Esophagus squamous epithelium (tissue), 5 donors: ENCODE results near the gene FHAD1. TPM values are rescaled to one million over a fixed set of nuclear protein-coding genes. Genes with fewer than 3 reads are reported as not detected.

Experiments used
- DNase-seq: peaks from one replicate; lab custom pipeline; 2025; lab: John Stamatoyannopoulos, UW
- H3K27ac ChIP-seq, 4 donors: fragments of 200-600 bp; sonication (generic); one replicate each; pipeline ENCODE4 v1.5.1; 2016 to 2019; ENCODE audit warnings: mild to moderate bottlenecking in 1 of 4
- H3K27me3 ChIP-seq, 4 donors: fragments of 200-600 bp; sonication (generic); 1 replicate in 3 of 4; 2 replicates in 1 of 4; pipeline versions ENCODE4 v1.5.1 to v1.6.0; 2017 to 2021; ENCODE audit warnings: antibody characterized with exemption in 1 of 4
- H3K36me3 ChIP-seq, 3 donors: fragments of 200-600 bp; sonication (generic); one replicate each; pipeline ENCODE4 v1.5.1; 2016 to 2019
- H3K4me1 ChIP-seq, 3 donors: fragments of 200-600 bp; sonication (generic); one replicate each; pipeline ENCODE4 v1.5.1; 2017 to 2019
- H3K4me3 ChIP-seq, 4 donors: fragments of 200-600 bp; sonication (generic); 1 replicate in 3 of 4; 2 replicates in 1 of 4; pipeline ENCODE4 v1.5.1; 2016 to 2019; ENCODE audit warnings: mild to moderate bottlenecking in 2 of 4, moderate library complexity in 1 of 4
- H3K9me3 ChIP-seq, 3 donors: fragments of 200-600 bp; sonication (generic); one replicate each; pipeline ENCODE4 v1.5.1; 2016 to 2019
- POLR2A ChIP-seq, 4 donors: fragments of 450-650 bp; IDR thresholded peaks; one replicate each; pipeline ENCODE4 v1.6.1; 2017; ENCODE audit warnings: antibody characterized with exemption in 4 of 4, mild to moderate bottlenecking in 4 of 4, moderate library complexity in 3 of 4
- WGBS, 2 donors: methylation state at CpG; one replicate each; pipeline ENCODE4 v1.1.5; 2018; 5-methylcytosine and 5-hydroxymethylcytosine counted together
- intact Hi-C: fragments of 100-400 bp; cut with DNase I; formaldehyde crosslinking; loops from one replicate; pipeline ENCODE4 v1.15.0; 2022
- total RNA-seq, 4 donors: library from RNA; depleted of rRNA; stranded (reverse); fragments of >200 nt; gene quantifications; one replicate each; pipeline ENCODE4 v1.1.0, GENCODE V29; 2016
- TF ChIP-seq, protein P1 (sequence below), 6 experiments: fragments of 450-650 bp in 4 of 6; fragments of 200-600 bp in 2 of 6; sonication (generic) in 2 of 6; IDR thresholded peaks; one replicate each; pipeline ENCODE4 v1.5.1; 2016 to 2019; ENCODE audit warnings: antibody characterized with exemption in 6 of 6, mild to moderate bottlenecking in 4 of 6, moderate library complexity in 4 of 6
- donor health status: DM: yes; HTN: yes; CAD: no.

Gene FHAD1
- total RNA-seq, 4 donors from 2014 or later = 0.57 TPM; not detected in 3

DNA sequence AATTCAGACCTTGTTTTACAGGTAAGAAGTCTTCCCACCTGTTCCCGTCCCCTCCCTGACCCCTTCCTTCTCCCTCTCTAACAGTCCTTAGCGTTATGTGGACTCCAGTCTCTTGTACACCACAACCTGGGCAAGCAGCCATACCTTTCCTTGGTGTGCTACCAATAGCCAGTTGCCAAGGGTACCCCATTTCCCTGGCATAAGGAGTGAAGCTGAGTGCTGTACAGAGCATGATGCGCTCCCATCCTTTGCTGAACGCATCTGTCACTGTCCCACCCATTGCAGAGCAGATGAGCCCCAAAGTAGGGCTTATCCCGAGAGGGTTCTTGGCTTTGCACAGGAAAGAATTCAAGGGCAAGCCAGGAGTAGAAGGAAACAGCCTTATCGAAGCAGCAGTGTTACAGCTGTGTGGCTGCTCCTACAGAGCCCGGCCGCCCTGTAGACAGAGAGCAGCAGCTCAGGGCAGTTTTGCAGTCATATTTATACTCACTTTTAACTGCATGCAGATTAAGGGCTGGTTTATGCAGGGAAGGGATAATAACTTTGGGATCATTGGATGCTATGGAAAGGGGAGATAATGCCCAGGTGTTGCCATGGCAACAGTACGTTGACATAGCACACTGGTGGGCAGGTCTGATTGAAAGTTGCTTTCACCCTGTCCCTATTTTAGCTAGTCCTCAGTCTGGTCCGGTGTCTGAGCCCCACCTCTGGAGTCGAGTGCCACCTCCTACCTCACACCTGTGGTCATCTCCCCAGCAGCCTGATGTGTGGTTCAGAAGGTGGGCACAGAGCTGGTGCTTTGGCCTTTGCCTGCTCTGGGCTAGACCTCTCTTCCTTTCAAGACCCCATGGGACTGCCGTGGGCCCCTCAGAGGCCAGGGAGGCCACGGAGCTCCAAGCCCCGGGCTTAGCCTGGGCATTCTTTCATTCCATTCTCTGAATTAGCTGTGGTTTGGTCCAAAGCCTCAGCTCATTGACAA is 5.1 kb downstream of the FHAD1 start:
- intact Hi-C loops = no loop called here
- TF ChIP-seq POLR2A (IDR thresholded peaks at IDR 0.05) = no peak
- TF ChIP-seq, protein P1, sequence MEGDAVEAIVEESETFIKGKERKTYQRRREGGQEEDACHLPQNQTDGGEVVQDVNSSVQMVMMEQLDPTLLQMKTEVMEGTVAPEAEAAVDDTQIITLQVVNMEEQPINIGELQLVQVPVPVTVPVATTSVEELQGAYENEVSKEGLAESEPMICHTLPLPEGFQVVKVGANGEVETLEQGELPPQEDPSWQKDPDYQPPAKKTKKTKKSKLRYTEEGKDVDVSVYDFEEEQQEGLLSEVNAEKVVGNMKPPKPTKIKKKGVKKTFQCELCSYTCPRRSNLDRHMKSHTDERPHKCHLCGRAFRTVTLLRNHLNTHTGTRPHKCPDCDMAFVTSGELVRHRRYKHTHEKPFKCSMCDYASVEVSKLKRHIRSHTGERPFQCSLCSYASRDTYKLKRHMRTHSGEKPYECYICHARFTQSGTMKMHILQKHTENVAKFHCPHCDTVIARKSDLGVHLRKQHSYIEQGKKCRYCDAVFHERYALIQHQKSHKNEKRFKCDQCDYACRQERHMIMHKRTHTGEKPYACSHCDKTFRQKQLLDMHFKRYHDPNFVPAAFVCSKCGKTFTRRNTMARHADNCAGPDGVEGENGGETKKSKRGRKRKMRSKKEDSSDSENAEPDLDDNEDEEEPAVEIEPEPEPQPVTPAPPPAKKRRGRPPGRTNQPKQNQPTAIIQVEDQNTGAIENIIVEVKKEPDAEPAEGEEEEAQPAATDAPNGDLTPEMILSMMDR (IDR thresholded peaks at IDR 0.05) = no peak
- Histone ChIP-seq H3K4me3 (no peak overlapping the region), H3K9me3 (no peaks in the 10 kb centered on the region), H3K27me3 (peaks cover 0 to 19% (median 0%) of the 10 kb centered on the region in 4 donors), H3K27ac (no peak overlapping the region), H3K4me1 (peaks cover 5 to 10% (median 5%) of the 10 kb centered on the region in 3 donors), H3K36me3 (no peaks in the 10 kb centered on the region)
- 73 to 81% methylated on average over 7 to 10 of the region's 14 CpGs for WGBS, 2 donors
- no peak for DNase-seq

DNA sequence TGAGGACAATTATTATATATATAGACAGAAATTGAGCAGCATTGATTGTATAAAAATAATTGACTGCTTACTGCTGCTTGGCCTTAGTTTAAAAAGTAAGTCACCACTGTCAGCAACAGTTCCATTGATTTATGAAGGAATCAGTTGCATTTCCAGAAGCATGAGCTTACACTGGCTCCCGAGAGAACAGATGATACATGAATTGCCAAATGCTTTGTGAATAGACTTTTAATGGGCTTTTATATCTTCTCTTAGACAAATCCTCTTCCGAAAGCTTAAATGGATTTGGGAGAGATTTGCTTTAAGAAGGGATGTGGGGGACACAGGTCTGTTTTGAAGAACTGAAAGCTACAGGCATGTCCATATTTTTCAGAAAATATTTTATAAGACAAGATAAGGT is 7.5 kb downstream of the FHAD1 start:
- H3K27ac ChIP-seq = no peak overlapping the region
- intact Hi-C loops = no loop called here
- peaks cover 0 to 7% (median 7%) of the 10 kb centered on the region in 3 donors for H3K4me1 ChIP-seq
- no peaks in the 10 kb centered on the region for H3K9me3 ChIP-seq
- H3K36me3 ChIP-seq = no peaks in the 10 kb centered on the region
- no peak for DNase-seq
- H3K4me3 ChIP-seq = no peak overlapping the region
- H3K27me3 ChIP-seq = no peaks in the 10 kb centered on the region
- 55 to 69% methylated on average over 2 of the region's 2 CpGs for WGBS, 2 donors
- TF ChIP-seq POLR2A (IDR thresholded peaks at IDR 0.05) = no peak
- TF ChIP-seq, protein P1 (IDR thresholded peaks at IDR 0.05) = no peak

DNA sequence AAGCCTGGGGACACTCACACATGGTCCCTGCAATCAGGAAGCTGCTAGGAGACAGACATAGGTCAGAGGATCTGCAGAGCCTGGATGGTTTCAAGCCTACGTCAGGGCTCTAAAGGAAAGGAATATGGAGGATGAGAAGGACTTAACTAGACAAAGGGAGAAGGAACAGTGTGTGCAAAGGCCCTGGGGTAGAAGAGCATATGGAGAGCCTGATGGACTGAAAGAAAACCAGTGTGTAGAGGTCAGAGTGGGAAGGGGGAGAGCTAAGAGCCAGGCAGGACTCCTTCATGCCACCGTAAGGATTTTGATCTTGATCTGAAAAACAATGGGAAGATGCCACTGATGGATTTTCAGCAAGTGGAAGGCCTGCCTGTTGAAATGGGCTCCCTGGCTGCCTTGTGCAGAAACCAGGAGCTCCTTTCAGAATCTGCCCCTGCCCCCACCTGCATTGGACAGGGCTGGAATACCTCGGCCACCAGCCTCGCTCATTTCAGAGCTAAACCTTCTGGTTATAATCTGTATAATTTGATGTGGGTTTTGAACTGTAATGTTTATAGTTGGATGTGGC is 8.6 kb downstream of the FHAD1 start:
- no peak overlapping the region for H3K27ac ChIP-seq
- H3K9me3 ChIP-seq = no peaks in the 10 kb centered on the region
- no peaks in the 10 kb centered on the region for H3K27me3 ChIP-seq
- TF ChIP-seq POLR2A (IDR thresholded peaks at IDR 0.05) = no peak
- no peaks in the 10 kb centered on the region for H3K36me3 ChIP-seq
- intact Hi-C loops = no loop called here
- DNase-seq = no peak
- 88 to 96% methylated on average over 2 to 4 of the region's 4 CpGs for WGBS, 2 donors
- peaks cover 4 to 18% (median 17%) of the 10 kb centered on the region in 3 donors for H3K4me1 ChIP-seq
- no peak overlapping the region for H3K4me3 ChIP-seq

DNA sequence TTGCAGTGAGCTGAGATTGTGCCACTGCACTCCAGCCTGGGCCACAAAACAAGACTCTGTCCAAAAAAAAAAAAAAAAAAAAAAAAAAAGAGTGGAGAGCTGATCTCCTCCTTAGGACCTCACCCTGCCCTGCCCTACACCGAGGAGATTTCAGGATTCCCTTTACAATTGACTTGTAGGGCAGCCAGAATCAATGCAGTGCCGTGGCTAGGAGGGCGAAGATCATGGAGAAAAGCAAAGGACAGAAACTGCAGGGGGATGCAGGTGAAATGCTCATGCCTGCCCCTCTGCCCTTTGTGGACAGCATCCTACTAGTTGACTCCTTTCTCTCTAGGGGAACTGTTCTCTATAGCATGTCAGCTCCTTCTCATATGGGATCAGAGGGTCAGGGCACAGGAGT is 9.6 kb downstream of the FHAD1 start:
- DNase-seq = no peak
- no peak for TF ChIP-seq POLR2A (IDR thresholded peaks at IDR 0.05)
- TF ChIP-seq, protein P1 (IDR thresholded peaks at IDR 0.05) = no peak
- Histone ChIP-seq H3K4me3 (no peak overlapping the region), H3K36me3 (no peaks in the 10 kb centered on the region), H3K4me1 (peaks cover 9 to 27% (median 25%) of the 10 kb centered on the region in 3 donors), H3K27ac (no peak overlapping the region), H3K27me3 (no peaks in the 10 kb centered on the region), H3K9me3 (no peaks in the 10 kb centered on the region)
- intact Hi-C loops = no loop called here
- WGBS, 2 donors = 75 to 89% methylated on average over 3 of the region's 3 CpGs

DNA sequence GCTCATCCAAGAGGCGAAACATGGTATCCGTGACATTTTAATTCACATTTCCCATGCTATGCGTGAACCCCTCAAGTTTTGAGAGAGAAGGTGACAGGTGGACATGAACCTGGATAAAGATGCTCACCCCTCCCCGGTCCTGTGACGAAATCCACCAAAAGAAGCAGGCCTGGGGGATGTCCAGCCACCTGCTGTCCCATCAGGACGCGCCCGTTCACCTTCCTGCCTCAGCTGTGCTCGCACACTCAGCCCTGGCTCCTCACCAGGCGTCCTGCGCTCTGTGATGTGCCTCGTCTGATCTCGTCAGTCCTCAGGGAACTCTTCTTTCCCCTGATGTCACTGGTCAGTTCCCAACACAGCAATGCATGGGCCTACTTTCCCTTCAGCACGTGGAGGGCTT is 10.3 kb downstream of the FHAD1 start:
- no peak overlapping the region for H3K27ac ChIP-seq
- intact Hi-C loops = no loop called here
- no peak for DNase-seq

More for the DNA sequence above, 10.3 kb downstream of the FHAD1 start:
- no peak for TF ChIP-seq POLR2A (IDR thresholded peaks at IDR 0.05)
- H3K36me3 ChIP-seq = no peaks in the 10 kb centered on the region
- H3K9me3 ChIP-seq = no peaks in the 10 kb centered on the region
- peaks cover 9 to 32% (median 26%) of the 10 kb centered on the region in 3 donors for H3K4me1 ChIP-seq
- no peaks in the 10 kb centered on the region for H3K27me3 ChIP-seq
- WGBS, 2 donors = 85 to 89% methylated on average over 11 to 14 of the region's 14 CpGs
- no peak overlapping the region for H3K4me3 ChIP-seq
